H1 (cell line): Measurements from ENCODE around the gene ACSM3.

Experiments used
- ASH2L ChIP-seq: fragments of 200-600, 300-600 bp; sonication (generic); IDR thresholded peaks from one replicate; pipeline ENCODE4 v1.7.1; 2017; ENCODE audit warnings: low read length
- CHD2 ChIP-seq: IDR thresholded peaks from 2 replicates; pipeline ENCODE4 v1.6.1; 2012; ENCODE audit warnings: low read length, improper control_type of control experiment
- KDM5A ChIP-seq: fragments of 200-600 bp; IDR thresholded peaks from 2 replicates; pipeline ENCODE4 v1.7.1; 2012; ENCODE audit warnings: mild to moderate bottlenecking, low read length, inconsistent platforms, mixed read lengths
- MAFK ChIP-seq: IDR thresholded peaks from 2 replicates; pipeline ENCODE4 v1.6.1; 2012; ENCODE audit warnings: low read depth, mild to moderate bottlenecking, improper control_type of control experiment, low read length
- PHF8 ChIP-seq: fragments of 200-600 bp; sonication (generic); conservative IDR thresholded peaks from 2 replicates; pipeline ENCODE4 v1.7.1; 2012; ENCODE audit warnings: low read depth, mild to moderate bottlenecking, inconsistent platforms, low read length, moderate library complexity
- POLR2A ChIP-seq, 2 experiments: IDR thresholded peaks; 1 replicate in 1 of 2; 2 replicates in 1 of 2; pipeline ENCODE4 v1.6.1; 2011; ENCODE audit warnings: low read depth in 2 of 2, low read length in 2 of 2, mild to moderate bottlenecking in 2 of 2; ENCODE audit errors: control extremely low read depth in 1 of 2
- RAD21 ChIP-seq, 2 experiments: IDR thresholded peaks in 1 of 2; conservative IDR thresholded peaks in 1 of 2; 2 replicates each; pipeline ENCODE4 v1.6.1; 2011; ENCODE audit warnings: low read depth in 2 of 2, low read length in 2 of 2, improper control_type of control experiment in 1 of 2, inconsistent platforms in 1 of 2, mild to moderate bottlenecking in 1 of 2, moderate library complexity in 1 of 2
- RFX5 ChIP-seq: IDR thresholded peaks from 2 replicates; pipeline ENCODE4 v1.6.1; 2011; ENCODE audit warnings: low read depth, low read length, improper control_type of control experiment, borderline replicate concordance
- SP1 ChIP-seq: IDR thresholded peaks from 2 replicates; pipeline ENCODE4 v1.6.1; 2011; ENCODE audit warnings: low read depth, low read length
- TBP ChIP-seq: IDR thresholded peaks from 2 replicates; pipeline ENCODE4 v1.6.1; 2011; ENCODE audit warnings: low read depth, low read length, improper control_type of control experiment
- TF ChIP-seq, protein P1 (sequence below), 3 experiments: IDR thresholded peaks; 1 replicate in 2 of 3; 2 replicates in 1 of 3; pipeline versions ENCODE4 v1.5.1 to v1.6.1; 2011; ENCODE audit warnings: low read length in 3 of 3, mild to moderate bottlenecking in 3 of 3, inconsistent platforms in 2 of 3, low read depth in 1 of 3, moderate library complexity in 1 of 3; ENCODE audit not compliant: insufficient read depth in 1 of 3; ENCODE audit errors: control extremely low read depth in 1 of 3

DNA sequence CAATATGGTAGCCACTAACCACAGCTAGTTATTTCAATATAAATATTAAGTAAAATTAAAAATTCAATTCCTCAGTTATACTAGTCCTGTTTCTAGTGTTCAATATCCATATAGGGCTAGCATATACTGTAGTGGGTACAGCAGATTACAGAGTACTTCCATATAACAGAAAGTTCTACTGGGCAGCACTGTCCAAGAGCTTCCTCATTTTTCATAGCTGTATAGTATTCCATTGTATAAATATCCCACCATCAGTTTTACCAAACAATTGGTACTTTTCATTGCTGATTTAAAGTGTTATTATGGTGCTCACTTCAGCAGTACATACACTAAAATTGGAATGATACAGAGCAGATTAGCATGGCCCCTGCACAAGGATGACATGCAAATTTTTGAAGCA is 20.4 kb downstream of the ACSM3 start:
- no peak for TF ChIP-seq ASH2L
- TF ChIP-seq RAD21 (IDR thresholded peaks at IDR 0.05 in 1 of 2, conservative IDR thresholded peaks at IDR 0.05 in 1 of 2; ENCODE audit: low read depth in 2 of 2, low read length in 2 of 2) = no peak
- TF ChIP-seq, protein P1, sequence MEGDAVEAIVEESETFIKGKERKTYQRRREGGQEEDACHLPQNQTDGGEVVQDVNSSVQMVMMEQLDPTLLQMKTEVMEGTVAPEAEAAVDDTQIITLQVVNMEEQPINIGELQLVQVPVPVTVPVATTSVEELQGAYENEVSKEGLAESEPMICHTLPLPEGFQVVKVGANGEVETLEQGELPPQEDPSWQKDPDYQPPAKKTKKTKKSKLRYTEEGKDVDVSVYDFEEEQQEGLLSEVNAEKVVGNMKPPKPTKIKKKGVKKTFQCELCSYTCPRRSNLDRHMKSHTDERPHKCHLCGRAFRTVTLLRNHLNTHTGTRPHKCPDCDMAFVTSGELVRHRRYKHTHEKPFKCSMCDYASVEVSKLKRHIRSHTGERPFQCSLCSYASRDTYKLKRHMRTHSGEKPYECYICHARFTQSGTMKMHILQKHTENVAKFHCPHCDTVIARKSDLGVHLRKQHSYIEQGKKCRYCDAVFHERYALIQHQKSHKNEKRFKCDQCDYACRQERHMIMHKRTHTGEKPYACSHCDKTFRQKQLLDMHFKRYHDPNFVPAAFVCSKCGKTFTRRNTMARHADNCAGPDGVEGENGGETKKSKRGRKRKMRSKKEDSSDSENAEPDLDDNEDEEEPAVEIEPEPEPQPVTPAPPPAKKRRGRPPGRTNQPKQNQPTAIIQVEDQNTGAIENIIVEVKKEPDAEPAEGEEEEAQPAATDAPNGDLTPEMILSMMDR (IDR thresholded peaks at IDR 0.05; ENCODE audit: control extremely low read depth in 1 of 3, insufficient read depth in 1 of 3, low read depth in 1 of 3, low read length in 3 of 3) = no peak
- TF ChIP-seq SP1 = no peak
- TF ChIP-seq PHF8 = no peak
- no peak for TF ChIP-seq RFX5
- TF ChIP-seq POLR2A (IDR thresholded peaks at IDR 0.05; ENCODE audit: control extremely low read depth in 1 of 2, low read depth in 2 of 2, low read length in 2 of 2) = no peak
- TF ChIP-seq MAFK = no peak
- TF ChIP-seq CHD2 = no peak
- no peak for TF ChIP-seq KDM5A
- TF ChIP-seq TBP = no peak
